GM18498 (cell line): ENCODE data around the gene KRTAP21-3.

ENCODE experiments used
- ATAC-seq: cut with Tn5 transposase; IDR thresholded peaks from one replicate; pipeline ENCODE4 v1.9.1; 2021; ENCODE audit warnings: mild to moderate bottlenecking, moderate library complexity; ENCODE audit not compliant: unreplicated experiment

The KRTAP21-3 gene

GRCh38 chr21:30668776-30669175, 49.8 kb downstream of the KRTAP21-3 start:
- no peak for ATAC-seq
